ENCODE data around the gene ENOSF1. TPM values are rescaled to one million over a fixed set of nuclear protein-coding genes. Genes with fewer than 3 reads are reported as not detected.

ENOSF1 gene
- total and polyA plus RNA-seq, 12 donors = 10.5 to 68.3 (median 23.3) TPM

GRCh38 chr18:711310-711656 is 1.1 kb downstream of the ENOSF1 start:
- intact Hi-C loops (cut with DNase I) = no loop called here
- Histone ChIP-seq H3K9me3 (peaks cover 0 to 24% (median 5%) of the 10 kb centered on the region in 11 donors), H3K4me3 (peak overlapping the region in 9 of 10 donors; percentile 46 to 77 (median 69)), H3K27ac (peak overlapping the region in 9 of 10 donors; percentile 57 to 81 (median 71)), H3K27me3 (no peaks in the 10 kb centered on the region), H3K36me3 (peaks cover 0 to 11% (median 0%) of the 10 kb centered on the region in 9 donors), H3K4me1 (peaks cover 0 to 23% (median 13%) of the 10 kb centered on the region in 9 donors)
- TF ChIP-seq, protein P1, sequence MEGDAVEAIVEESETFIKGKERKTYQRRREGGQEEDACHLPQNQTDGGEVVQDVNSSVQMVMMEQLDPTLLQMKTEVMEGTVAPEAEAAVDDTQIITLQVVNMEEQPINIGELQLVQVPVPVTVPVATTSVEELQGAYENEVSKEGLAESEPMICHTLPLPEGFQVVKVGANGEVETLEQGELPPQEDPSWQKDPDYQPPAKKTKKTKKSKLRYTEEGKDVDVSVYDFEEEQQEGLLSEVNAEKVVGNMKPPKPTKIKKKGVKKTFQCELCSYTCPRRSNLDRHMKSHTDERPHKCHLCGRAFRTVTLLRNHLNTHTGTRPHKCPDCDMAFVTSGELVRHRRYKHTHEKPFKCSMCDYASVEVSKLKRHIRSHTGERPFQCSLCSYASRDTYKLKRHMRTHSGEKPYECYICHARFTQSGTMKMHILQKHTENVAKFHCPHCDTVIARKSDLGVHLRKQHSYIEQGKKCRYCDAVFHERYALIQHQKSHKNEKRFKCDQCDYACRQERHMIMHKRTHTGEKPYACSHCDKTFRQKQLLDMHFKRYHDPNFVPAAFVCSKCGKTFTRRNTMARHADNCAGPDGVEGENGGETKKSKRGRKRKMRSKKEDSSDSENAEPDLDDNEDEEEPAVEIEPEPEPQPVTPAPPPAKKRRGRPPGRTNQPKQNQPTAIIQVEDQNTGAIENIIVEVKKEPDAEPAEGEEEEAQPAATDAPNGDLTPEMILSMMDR (IDR thresholded peaks at IDR 0.05) = no peak
- peak in 6 of 8 donors; percentile 1 to 25 (median 8) for ATAC-seq
- WGBS, 2 donors = 14 to 16% methylated on average over 8 of the region's 8 CpGs
- no peak for DNase-seq

DNA sequence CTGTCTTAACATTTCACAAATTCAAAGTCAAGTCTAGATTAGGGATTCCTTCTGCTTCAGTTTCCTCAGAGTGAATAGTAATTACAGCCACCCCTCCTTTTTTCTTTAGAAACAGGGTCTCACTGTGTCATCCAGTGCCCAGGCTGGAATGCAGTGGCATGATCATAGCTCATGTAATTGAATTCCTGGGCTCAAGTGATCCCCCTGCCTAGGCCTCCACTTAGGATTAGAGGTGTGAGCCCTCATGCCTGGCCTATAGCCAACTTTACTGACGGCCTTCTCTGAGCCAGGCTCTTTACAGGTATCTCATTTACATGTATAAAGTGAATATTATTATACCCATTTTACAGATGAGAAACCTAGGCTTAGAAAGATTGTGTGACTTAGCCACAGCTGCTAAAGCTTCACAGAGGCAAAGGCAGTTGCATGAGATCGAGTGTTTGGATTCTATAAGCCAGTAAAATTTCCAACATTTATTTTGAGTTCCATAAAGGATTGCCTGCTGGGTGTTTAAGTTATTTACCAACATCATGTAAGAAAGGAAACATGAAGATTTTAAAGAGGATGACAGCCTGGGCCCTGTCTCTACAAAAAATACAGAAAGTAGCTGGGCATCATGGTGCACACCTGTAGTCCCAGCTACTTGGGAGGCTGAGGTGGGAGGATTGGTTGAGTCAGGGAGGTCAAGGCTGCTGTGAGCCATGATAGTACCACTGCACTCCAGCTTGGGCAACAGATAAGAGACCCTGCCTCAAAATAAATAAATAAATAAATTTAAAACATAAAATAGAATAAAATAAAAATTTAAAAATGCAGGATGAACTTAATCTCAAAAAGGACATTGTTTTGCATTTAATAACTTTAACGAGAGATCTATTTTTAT is 1.8 kb downstream of the ENOSF1 start:
- H3K9me3 ChIP-seq = peaks cover 0 to 24% (median 5%) of the 10 kb centered on the region in 11 donors
- peaks cover 0 to 23% (median 13%) of the 10 kb centered on the region in 9 donors for H3K4me1 ChIP-seq
- WGBS, 2 donors = 68 to 79% methylated on average over 3 of the region's 3 CpGs
- TF ChIP-seq, protein P1 (IDR thresholded peaks at IDR 0.05) = no peak
- H3K27me3 ChIP-seq = no peaks in the 10 kb centered on the region
- no peak for ATAC-seq
- H3K36me3 ChIP-seq = peaks cover 0 to 16% (median 0%) of the 10 kb centered on the region in 9 donors
- peak overlapping the region in 8 of 10 donors; percentile 65 to 77 (median 70) for H3K4me3 ChIP-seq
- no peak for DNase-seq
- intact Hi-C loops (cut with DNase I) = no loop called here
- peak overlapping the region in 5 of 10 donors; percentile 71 to 81 (median 78) for H3K27ac ChIP-seq

GRCh38 chr18:709771-710170 is 2.7 kb downstream of the ENOSF1 start:
- DNase-seq (no peak), ATAC-seq (no peak)
- intact Hi-C loops (cut with DNase I) = loop anchor here in 1 of 10 donors (10.0 kb wide), 1 partner anchor 85 kb away; no protein-coding TSS in a partner anchor
- WGBS, 2 donors = 50 to 53% methylated on average over 1 of the region's 1 CpG
- Histone ChIP-seq H3K4me1 (peaks cover 0 to 23% (median 13%) of the 10 kb centered on the region in 9 donors), H3K9me3 (peaks cover 0 to 21% (median 5%) of the 10 kb centered on the region in 11 donors), H3K27ac (no peak overlapping the region), H3K4me3 (no peak overlapping the region), H3K36me3 (peaks cover 0 to 25% (median 0%) of the 10 kb centered on the region in 9 donors), H3K27me3 (no peaks in the 10 kb centered on the region)
- TF ChIP-seq, protein P1 (IDR thresholded peaks at IDR 0.05) = no peak

- Histone ChIP-seq H3K4me1 (peaks cover 0 to 23% (median 13%) of the 10 kb centered on the region in 9 donors), H3K4me3 (no peak overlapping the region), H3K36me3 (peaks cover 0 to 41% (median 0%) of the 10 kb centered on the region in 9 donors), H3K27ac (no peak overlapping the region), H3K27me3 (no peaks in the 10 kb centered on the region), H3K9me3 (peaks cover 0 to 5% (median 0%) of the 10 kb centered on the region in 11 donors)
- TF ChIP-seq, protein P1 (IDR thresholded peaks at IDR 0.05) = no peak
- ATAC-seq (no peak), DNase-seq (no peak)
- intact Hi-C loops (cut with DNase I) = loop anchor here in 1 of 10 donors (10.0 kb wide), 1 partner anchor 83 kb away; no protein-coding TSS in a partner anchor
- 96% methylated on average over 10 of the region's 10 CpGs for WGBS, 2 donors
These were observed 4.3 kb downstream of the ENOSF1 start for GRCh38 chr18:708096-708495.

Measured in heart right ventricle (tissue), 16 donors.